Peyer's patch (tissue), 4 donors: Measurements from ENCODE around the gene LIPE. TPM values are rescaled to one million over a fixed set of nuclear protein-coding genes. Genes with fewer than 3 reads are reported as not detected.

Experiments used
- DNase-seq, 3 donors: peaks; one replicate each; pipeline ENCODE4 v3.0.0-alpha.2; 2017 to 2019
- H3K27ac ChIP-seq, 4 donors: fragments of 200-600 bp; sonication (generic); one replicate each; pipeline ENCODE4 v1.5.1; 2016 to 2019
- H3K27me3 ChIP-seq, 2 donors: fragments of 200-600 bp; sonication (generic); one replicate each; pipeline ENCODE4 v1.5.1; 2019
- H3K36me3 ChIP-seq, 3 donors: fragments of 200-600 bp; sonication (generic); one replicate each; pipeline ENCODE4 v1.5.1; 2016 to 2019
- H3K4me1 ChIP-seq, 4 donors: fragments of 200-600 bp; sonication (generic); one replicate each; pipeline ENCODE4 v1.5.1; 2016 to 2019
- H3K4me3 ChIP-seq, 4 donors: fragments of 200-600 bp; sonication (generic); 1 replicate in 3 of 4; 2 replicates in 1 of 4; pipeline ENCODE4 v1.5.1; 2016 to 2019; ENCODE audit warnings: mild to moderate bottlenecking in 1 of 4
- H3K9me3 ChIP-seq, 4 donors: fragments of 200-600 bp; sonication (generic); one replicate each; pipeline ENCODE4 v1.5.1; 2016 to 2019; ENCODE audit warnings: mild to moderate bottlenecking in 1 of 4
- POLR2A ChIP-seq, 2 donors: fragments of 450-650 bp; IDR thresholded peaks; one replicate each; pipeline ENCODE4 v1.5.1; 2017; ENCODE audit warnings: antibody characterized with exemption in 2 of 2, mild to moderate bottlenecking in 2 of 2, moderate library complexity in 2 of 2
- total RNA-seq, 4 donors: library from RNA; depleted of rRNA; stranded (reverse); fragments of >200 nt; gene quantifications; one replicate each; pipeline ENCODE4 v1.1.0, GENCODE V29; 2016
- TF ChIP-seq, protein P1 (sequence below), 6 experiments: fragments of 450-650 bp in 4 of 6; fragments of 200-600 bp in 2 of 6; sonication (generic) in 1 of 6; IDR thresholded peaks; one replicate each; pipeline ENCODE4 v1.5.1; 2017 to 2019; ENCODE audit warnings: antibody characterized with exemption in 6 of 6, mild to moderate bottlenecking in 3 of 6, moderate library complexity in 1 of 6

Gene LIPE
- total RNA-seq, 4 donors from 2014 or later: 28.9 to 46.6 (median 34.8) TPM

DNA sequence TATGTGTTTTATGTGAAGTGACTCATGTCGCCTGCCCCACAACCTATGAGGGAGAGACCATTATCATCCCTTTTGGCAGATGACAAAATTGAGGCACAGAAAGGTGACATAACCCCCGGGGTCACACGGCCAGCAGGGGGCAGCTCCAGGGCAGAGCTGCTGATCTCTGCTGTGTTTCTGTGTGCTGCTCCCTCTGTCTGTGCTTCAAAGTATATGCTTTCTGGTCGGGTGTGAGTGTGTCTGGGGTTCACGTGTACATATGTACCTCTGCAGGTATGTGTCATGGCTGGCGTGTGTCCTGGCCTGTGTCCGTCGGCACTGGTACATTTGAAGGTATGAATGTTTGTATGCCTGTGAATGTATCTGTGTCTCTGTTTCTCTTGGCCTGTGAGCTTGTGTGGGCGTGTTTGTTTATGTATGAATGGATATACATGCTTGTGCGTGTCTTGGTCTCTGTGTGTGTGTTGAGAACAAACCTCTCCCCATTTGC, 7.1 kb downstream of the LIPE start:
- no peak for TF ChIP-seq POLR2A (IDR thresholded peaks at IDR 0.05)
- TF ChIP-seq, protein P1, sequence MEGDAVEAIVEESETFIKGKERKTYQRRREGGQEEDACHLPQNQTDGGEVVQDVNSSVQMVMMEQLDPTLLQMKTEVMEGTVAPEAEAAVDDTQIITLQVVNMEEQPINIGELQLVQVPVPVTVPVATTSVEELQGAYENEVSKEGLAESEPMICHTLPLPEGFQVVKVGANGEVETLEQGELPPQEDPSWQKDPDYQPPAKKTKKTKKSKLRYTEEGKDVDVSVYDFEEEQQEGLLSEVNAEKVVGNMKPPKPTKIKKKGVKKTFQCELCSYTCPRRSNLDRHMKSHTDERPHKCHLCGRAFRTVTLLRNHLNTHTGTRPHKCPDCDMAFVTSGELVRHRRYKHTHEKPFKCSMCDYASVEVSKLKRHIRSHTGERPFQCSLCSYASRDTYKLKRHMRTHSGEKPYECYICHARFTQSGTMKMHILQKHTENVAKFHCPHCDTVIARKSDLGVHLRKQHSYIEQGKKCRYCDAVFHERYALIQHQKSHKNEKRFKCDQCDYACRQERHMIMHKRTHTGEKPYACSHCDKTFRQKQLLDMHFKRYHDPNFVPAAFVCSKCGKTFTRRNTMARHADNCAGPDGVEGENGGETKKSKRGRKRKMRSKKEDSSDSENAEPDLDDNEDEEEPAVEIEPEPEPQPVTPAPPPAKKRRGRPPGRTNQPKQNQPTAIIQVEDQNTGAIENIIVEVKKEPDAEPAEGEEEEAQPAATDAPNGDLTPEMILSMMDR (IDR thresholded peaks at IDR 0.05): peak; percentile 68 to 89 (median 78)
- Histone ChIP-seq H3K4me1 (peaks cover 0 to 37% (median 14%) of the 10 kb centered on the region in 4 donors), H3K4me3 (no peak overlapping the region), H3K36me3 (peaks cover 0 to 8% (median 0%) of the 10 kb centered on the region in 3 donors), H3K27me3 (no peaks in the 10 kb centered on the region), H3K9me3 (no peaks in the 10 kb centered on the region), H3K27ac (peak overlapping the region in 1 of 4 donors; percentile 51)
- DNase-seq: peak; percentile 71 to 88 (median 77)

DNA sequence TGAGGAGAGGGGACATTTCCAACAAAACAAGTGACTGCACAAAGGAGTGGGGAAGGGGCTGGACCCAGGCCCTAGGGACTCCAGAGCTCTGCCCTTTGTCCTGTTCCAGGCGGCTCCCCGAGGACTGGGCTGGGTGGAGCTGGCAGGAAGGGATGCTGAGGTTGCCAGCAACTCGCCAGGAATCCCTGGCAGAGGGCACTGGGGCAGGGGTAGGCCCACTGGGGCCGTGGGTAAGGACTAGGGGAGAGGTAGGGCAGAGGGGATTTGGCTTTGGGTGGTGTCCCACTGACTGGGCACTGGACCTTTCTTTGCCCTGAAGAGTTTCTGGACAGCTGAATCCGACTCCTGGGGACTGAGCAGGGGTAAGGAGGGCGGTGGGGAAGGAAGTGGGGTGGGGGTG, 7.9 kb downstream of the LIPE start:
- Histone ChIP-seq H3K27me3 (no peaks in the 10 kb centered on the region), H3K4me3 (no peak overlapping the region), H3K4me1 (peaks cover 0 to 35% (median 13%) of the 10 kb centered on the region in 4 donors), H3K36me3 (peaks cover 0 to 10% (median 0%) of the 10 kb centered on the region in 3 donors), H3K27ac (no peak overlapping the region), H3K9me3 (no peaks in the 10 kb centered on the region)
- TF ChIP-seq, protein P1 (IDR thresholded peaks at IDR 0.05): no peak
- TF ChIP-seq POLR2A (IDR thresholded peaks at IDR 0.05): no peak
- no peak for DNase-seq

DNA sequence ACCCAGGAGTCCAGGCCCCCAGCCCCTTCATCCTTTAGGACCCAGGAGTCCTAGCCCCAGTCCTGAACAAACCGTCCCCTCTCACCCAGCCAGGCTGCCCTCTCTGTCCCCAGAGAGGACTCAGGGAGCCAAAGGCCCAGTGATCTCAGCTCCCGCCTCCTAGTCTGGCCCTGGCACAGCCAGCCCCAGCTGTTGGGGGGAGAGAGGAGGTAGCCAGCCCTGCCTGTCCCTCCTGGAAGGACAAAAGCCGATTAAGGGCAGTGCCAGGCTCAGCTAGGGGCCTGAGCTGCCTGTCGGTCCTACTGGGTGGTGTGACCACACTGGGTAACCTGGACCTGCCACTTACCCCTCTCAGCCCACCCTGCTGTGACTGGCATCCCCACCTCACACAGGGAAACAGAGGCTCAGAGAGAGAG, 14.5 kb downstream of the LIPE start:
- Histone ChIP-seq H3K4me1 (no peaks in the 10 kb centered on the region), H3K4me3 (no peak overlapping the region), H3K27ac (no peak overlapping the region), H3K9me3 (no peaks in the 10 kb centered on the region), H3K36me3 (peaks cover 0 to 12% (median 0%) of the 10 kb centered on the region in 3 donors), H3K27me3 (no peaks in the 10 kb centered on the region)
- no peak for DNase-seq
- TF ChIP-seq, protein P1 (IDR thresholded peaks at IDR 0.05): no peak
- TF ChIP-seq POLR2A (IDR thresholded peaks at IDR 0.05): no peak

DNA sequence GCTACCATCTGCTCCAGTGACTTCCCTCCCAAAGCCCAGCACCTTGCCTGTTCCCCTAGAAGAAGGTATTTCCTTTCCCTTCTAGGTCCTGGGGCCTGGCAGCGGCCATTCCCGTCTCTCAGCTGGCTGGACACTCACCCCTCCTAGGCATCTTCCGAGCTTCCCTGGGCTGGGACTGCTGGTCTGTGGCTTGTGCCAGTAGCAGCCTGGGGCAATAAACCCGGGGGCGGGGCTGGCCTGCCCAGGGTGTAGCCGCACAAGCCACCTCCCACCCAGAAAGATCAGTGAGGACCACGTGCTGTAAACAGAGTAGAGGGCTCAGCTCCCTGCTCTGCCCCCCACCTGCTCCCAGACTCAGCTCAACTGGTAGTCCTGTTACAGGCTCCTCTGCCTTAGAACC, 15.0 kb downstream of the LIPE start:
- H3K27ac ChIP-seq: no peak overlapping the region
- no peak overlapping the region for H3K4me3 ChIP-seq
- TF ChIP-seq, protein P1 (IDR thresholded peaks at IDR 0.05): no peak
- TF ChIP-seq POLR2A (IDR thresholded peaks at IDR 0.05): no peak

DNA sequence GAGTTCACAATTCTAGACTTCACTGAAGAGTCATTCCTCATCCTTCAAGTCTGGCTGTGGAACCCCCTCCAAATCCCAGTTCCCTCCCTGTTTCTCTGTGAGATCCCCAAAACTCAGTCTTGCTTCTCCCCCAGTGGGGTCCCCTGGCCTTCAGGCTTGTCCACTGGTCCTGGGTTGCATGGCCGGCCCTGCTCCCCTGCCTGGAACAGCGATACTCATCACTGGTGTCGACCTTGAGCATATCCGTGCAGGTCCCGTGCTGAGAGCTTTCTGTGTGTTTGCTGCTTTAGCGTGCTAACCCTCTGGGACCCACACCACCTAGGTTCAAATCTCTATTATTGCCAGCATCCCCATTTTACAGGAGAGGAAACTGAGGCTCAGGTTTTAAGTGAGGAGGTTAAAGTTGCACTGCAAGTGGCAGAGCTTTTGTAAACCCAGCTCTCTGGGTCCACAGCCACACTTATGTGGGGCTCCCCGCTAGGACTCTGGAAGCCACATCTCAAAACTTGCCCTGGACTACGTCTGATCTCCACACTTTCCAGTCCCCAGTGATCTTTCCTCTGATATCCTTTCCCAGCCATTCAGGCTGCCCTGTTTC, 15.5 kb downstream of the LIPE start:
- TF ChIP-seq, protein P1 (IDR thresholded peaks at IDR 0.05): no peak
- TF ChIP-seq POLR2A (IDR thresholded peaks at IDR 0.05): no peak
- no peaks in the 10 kb centered on the region for H3K9me3 ChIP-seq
- H3K27ac ChIP-seq: no peak overlapping the region
- DNase-seq: no peak
- H3K27me3 ChIP-seq: no peaks in the 10 kb centered on the region
- H3K36me3 ChIP-seq: peaks cover 0 to 22% (median 0%) of the 10 kb centered on the region in 3 donors
- no peak overlapping the region for H3K4me3 ChIP-seq
- H3K4me1 ChIP-seq: no peaks in the 10 kb centered on the region

More for the DNA sequence above, 15.0 kb downstream of the LIPE start:
- DNase-seq: peak in 2 of 3 donors; percentile 62 to 73
- peaks cover 0 to 16% (median 0%) of the 10 kb centered on the region in 3 donors for H3K36me3 ChIP-seq
- H3K4me1 ChIP-seq: no peaks in the 10 kb centered on the region
- H3K27me3 ChIP-seq: no peaks in the 10 kb centered on the region
- H3K9me3 ChIP-seq: no peaks in the 10 kb centered on the region
